Stimulated activated CD4-positive, alpha-beta T cell treated with anti-CD3 and anti-CD28 coated beads, Interleukin-4, amount 100 ng/mL, for 48 hours (primary cell): ENCODE data around the gene CRYL1.

Experiments
- DNase-seq, 2 donors: peaks; one replicate each; pipeline ENCODE4 v3.0.0-alpha.2; 2020; ENCODE audit warnings: low read depth in 2 of 2

Gene CRYL1

GRCh38 chr13:20399515-20399914 is 126.1 kb downstream of the CRYL1 start:
- DNase-seq: no peak

- no peak for DNase-seq
These were observed 127.2 kb downstream of the CRYL1 start for GRCh38 chr13:20398459-20398858.

GRCh38 chr13:20397896-20398295 is 127.8 kb downstream of the CRYL1 start:
- no peak for DNase-seq

GRCh38 chr13:20395061-20395916 is 130.4 kb downstream of the CRYL1 start:
- no peak for DNase-seq

- DNase-seq: no peak
These were observed 131.2 kb downstream of the CRYL1 start for GRCh38 chr13:20394506-20394905.

GRCh38 chr13:20394169-20394501 is 131.5 kb downstream of the CRYL1 start:
- DNase-seq: no peak

GRCh38 chr13:20393273-20394168 is 132.1 kb downstream of the CRYL1 start:
- DNase-seq: no peak

GRCh38 chr13:20392530-20392929 is 133.1 kb downstream of the CRYL1 start:
- no peak for DNase-seq

- DNase-seq: no peak
These were observed 133.8 kb downstream of the CRYL1 start for GRCh38 chr13:20391597-20392452.

GRCh38 chr13:20390526-20391175 is 135.0 kb downstream of the CRYL1 start:
- DNase-seq: no peak

GRCh38 chr13:20389696-20390525 is 135.7 kb downstream of the CRYL1 start:
- DNase-seq: no peak

- DNase-seq: no peak
These were observed 137.5 kb downstream of the CRYL1 start for GRCh38 chr13:20388184-20388583.

- DNase-seq: no peak
These were observed 138.2 kb downstream of the CRYL1 start for GRCh38 chr13:20387441-20387971.

- no peak for DNase-seq
These were observed 138.7 kb downstream of the CRYL1 start for GRCh38 chr13:20387006-20387405.

- DNase-seq: no peak
These were observed 142.6 kb downstream of the CRYL1 start for GRCh38 chr13:20383058-20383457.

GRCh38 chr13:20381401-20381800 is 144.3 kb downstream of the CRYL1 start:
- DNase-seq: no peak

GRCh38 chr13:20378721-20379120 is 146.9 kb downstream of the CRYL1 start:
- DNase-seq: no peak

- DNase-seq: no peak
These were observed 147.9 kb downstream of the CRYL1 start for GRCh38 chr13:20377720-20378119.

- no peak for DNase-seq
These were observed 149.8 kb downstream of the CRYL1 start for GRCh38 chr13:20375871-20376270.

- DNase-seq: no peak
These were observed 151.8 kb downstream of the CRYL1 start for GRCh38 chr13:20373861-20374260.
